Measurements from ENCODE around the gene ERC2.

DNA sequence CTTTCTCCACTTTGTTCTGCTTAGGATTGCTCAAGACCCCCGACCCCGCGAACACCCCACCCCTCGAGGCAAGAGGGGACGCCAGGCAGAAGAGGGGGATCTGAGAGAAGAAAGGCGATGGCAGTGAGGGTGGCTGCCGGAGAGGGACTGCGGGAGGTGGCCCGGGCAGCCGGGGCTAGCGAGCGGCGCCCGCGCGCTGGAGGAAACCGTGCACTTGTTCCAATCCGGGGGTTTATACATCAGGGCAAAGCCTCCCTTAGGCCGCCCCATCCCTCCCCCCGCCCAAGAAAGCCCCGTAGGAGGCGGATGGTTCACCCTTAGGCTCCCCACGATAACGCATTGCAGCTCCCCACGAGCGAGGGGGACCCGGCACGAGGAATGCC lies 475 bp downstream of the ERC2 start:
- TF ChIP-seq RAD21 (conservative IDR thresholded peaks at IDR 0.05 in 1 of 2, IDR thresholded peaks at IDR 0.05 in 1 of 2), result no peak
- TF ChIP-seq, protein P1, sequence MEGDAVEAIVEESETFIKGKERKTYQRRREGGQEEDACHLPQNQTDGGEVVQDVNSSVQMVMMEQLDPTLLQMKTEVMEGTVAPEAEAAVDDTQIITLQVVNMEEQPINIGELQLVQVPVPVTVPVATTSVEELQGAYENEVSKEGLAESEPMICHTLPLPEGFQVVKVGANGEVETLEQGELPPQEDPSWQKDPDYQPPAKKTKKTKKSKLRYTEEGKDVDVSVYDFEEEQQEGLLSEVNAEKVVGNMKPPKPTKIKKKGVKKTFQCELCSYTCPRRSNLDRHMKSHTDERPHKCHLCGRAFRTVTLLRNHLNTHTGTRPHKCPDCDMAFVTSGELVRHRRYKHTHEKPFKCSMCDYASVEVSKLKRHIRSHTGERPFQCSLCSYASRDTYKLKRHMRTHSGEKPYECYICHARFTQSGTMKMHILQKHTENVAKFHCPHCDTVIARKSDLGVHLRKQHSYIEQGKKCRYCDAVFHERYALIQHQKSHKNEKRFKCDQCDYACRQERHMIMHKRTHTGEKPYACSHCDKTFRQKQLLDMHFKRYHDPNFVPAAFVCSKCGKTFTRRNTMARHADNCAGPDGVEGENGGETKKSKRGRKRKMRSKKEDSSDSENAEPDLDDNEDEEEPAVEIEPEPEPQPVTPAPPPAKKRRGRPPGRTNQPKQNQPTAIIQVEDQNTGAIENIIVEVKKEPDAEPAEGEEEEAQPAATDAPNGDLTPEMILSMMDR (IDR thresholded peaks at IDR 0.05), result no peak
